RWPE2 (cell line): ENCODE data around the gene SMIM35.

Source experiments
- ATAC-seq: fragments of 200-7000 bp; cut with Tn5 transposase; 3 replicates; pipeline ENCODE4 v1.9.1; 2021; ENCODE audit warnings: low read depth
- DNase-seq: peaks from one replicate; pipeline ENCODE4 v3.0.0-alpha.2; 2020; ENCODE audit warnings: low spot score
- H3K27ac ChIP-seq: fragments of 450-650 bp; 2 replicates; pipeline ENCODE4 v1.5.1; 2017; ENCODE audit warnings: mild to moderate bottlenecking; ENCODE audit not compliant: poor library complexity, severe bottlenecking
- H3K27me3 ChIP-seq: fragments of 250-450 bp; sonication (Bioruptor Pico); 2 replicates; pipeline ENCODE4 v1.5.1; 2021; ENCODE audit warnings: mild to moderate bottlenecking, moderate library complexity; ENCODE audit not compliant: insufficient read depth, poor library complexity, severe bottlenecking
- H3K36me3 ChIP-seq: fragments of 250-450 bp; sonication (Bioruptor Pico); 2 replicates; pipeline ENCODE4 v1.5.1; 2020; ENCODE audit warnings: low read depth, mild to moderate bottlenecking, moderate library complexity
- H3K4me1 ChIP-seq: fragments of 250-450 bp; sonication (Bioruptor Pico); 2 replicates; pipeline ENCODE4 v1.5.1; 2021; ENCODE audit warnings: mild to moderate bottlenecking, moderate library complexity; ENCODE audit not compliant: insufficient read depth, poor library complexity, severe bottlenecking
- H3K4me3 ChIP-seq: fragments of 250-450 bp; sonication (Bioruptor Pico); 2 replicates; pipeline ENCODE4 v1.5.1; 2021; ENCODE audit warnings: mild to moderate bottlenecking, moderate library complexity; ENCODE audit not compliant: severe bottlenecking
- H3K9me3 ChIP-seq: fragments of 250-450 bp; sonication (Bioruptor Pico); 2 replicates; pipeline ENCODE4 v1.5.1; 2021; ENCODE audit warnings: mild to moderate bottlenecking, moderate library complexity; ENCODE audit not compliant: severe bottlenecking
- TF ChIP-seq, protein P1 (sequence below): fragments of 450-650 bp; IDR thresholded peaks from one replicate; pipeline ENCODE4 v1.5.1; 2017; ENCODE audit warnings: mild to moderate bottlenecking, moderate library complexity; ENCODE audit not compliant: poor library complexity, severe bottlenecking

The SMIM35 gene

DNA sequence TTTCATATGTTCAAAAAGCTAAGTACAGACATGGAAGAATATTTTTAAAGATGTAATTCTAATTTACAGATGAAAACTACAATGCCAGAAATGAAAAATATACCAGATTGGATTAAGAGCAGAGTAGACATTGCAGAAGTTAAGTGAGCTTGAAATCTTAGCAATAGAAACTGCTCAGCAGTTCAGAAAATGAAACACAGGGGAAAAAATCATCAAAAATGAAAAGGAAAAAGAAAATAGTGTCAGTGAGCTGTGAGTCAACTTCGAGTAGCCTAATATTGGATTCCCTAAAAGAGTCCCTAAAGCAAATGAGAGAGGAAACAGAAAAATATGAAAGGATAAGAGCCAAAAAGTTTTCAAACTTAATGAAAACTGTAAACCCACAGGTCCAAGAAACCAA is 126.4 kb downstream of the SMIM35 start:
- H3K27me3 ChIP-seq = peaks cover 11% of the 10 kb centered on the region
- TF ChIP-seq, protein P1, sequence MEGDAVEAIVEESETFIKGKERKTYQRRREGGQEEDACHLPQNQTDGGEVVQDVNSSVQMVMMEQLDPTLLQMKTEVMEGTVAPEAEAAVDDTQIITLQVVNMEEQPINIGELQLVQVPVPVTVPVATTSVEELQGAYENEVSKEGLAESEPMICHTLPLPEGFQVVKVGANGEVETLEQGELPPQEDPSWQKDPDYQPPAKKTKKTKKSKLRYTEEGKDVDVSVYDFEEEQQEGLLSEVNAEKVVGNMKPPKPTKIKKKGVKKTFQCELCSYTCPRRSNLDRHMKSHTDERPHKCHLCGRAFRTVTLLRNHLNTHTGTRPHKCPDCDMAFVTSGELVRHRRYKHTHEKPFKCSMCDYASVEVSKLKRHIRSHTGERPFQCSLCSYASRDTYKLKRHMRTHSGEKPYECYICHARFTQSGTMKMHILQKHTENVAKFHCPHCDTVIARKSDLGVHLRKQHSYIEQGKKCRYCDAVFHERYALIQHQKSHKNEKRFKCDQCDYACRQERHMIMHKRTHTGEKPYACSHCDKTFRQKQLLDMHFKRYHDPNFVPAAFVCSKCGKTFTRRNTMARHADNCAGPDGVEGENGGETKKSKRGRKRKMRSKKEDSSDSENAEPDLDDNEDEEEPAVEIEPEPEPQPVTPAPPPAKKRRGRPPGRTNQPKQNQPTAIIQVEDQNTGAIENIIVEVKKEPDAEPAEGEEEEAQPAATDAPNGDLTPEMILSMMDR = no peak
- H3K36me3 ChIP-seq = no peaks in the 10 kb centered on the region
- no peak overlapping the region for H3K27ac ChIP-seq
- no peak overlapping the region for H3K4me3 ChIP-seq
- no peaks in the 10 kb centered on the region for H3K9me3 ChIP-seq
- ATAC-seq = no peak
- DNase-seq = no peak
- H3K4me1 ChIP-seq = no peaks in the 10 kb centered on the region

DNA sequence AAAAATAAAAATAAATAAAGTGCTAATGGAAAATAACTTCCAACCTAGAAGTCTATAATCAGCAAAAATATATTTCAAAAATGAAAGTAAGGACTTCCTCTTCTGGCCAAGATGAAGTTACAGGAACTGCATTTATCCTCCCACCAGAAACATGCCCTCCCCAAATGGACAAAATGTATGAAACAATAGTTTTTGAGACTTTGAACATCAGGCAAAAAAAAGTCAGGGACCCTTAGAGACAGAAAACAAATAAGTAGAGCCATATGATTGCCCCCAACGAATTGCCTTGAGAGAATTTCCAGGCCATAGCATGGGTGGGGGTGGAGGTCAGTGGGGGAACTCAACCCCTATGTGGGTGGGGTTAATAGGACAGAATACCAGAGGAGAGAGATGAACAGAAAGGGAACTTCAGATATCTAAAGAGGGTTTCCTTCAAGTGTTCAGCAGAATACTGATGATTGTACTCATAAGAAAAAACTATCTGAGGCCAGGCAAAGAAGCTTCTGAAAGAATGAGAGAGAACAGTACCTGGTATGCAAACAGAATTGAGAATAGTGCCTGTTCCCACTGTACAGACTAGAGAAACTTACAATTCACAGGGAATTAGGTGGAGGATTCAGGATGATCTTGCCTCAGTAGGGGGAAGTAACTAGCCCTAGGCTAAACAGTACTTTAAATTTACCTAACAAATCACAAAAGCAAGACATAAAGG is 127.2 kb downstream of the SMIM35 start:
- Histone ChIP-seq H3K9me3 (no peaks in the 10 kb centered on the region), H3K4me1 (no peaks in the 10 kb centered on the region), H3K27me3 (peaks cover 11% of the 10 kb centered on the region), H3K4me3 (no peak overlapping the region), H3K36me3 (no peaks in the 10 kb centered on the region), H3K27ac (no peak overlapping the region)
- TF ChIP-seq, protein P1 = no peak
- DNase-seq (no peak), ATAC-seq (no peak)

DNA sequence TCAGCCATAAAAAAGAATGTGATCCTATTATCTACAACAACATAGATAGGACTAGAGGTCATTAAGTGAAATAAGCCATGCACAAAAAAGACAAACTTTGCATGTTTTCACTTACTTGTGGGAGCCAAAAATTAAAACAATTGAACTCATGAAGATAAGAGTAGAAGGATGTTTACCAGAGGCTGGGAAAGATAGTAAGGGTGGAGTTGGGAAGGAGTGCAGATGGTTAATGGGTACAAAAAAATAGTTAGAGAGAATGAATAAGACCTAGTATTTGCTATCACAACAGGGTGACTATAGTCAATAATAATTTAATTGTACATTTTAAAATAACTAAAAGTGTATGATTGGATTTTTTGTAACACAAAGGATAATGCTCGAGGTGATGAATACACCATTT is 127.8 kb downstream of the SMIM35 start:
- TF ChIP-seq, protein P1 = no peak
- H3K4me3 ChIP-seq = no peak overlapping the region
- no peaks in the 10 kb centered on the region for H3K9me3 ChIP-seq
- no peaks in the 10 kb centered on the region for H3K4me1 ChIP-seq
- ATAC-seq (no peak), DNase-seq (no peak)
- H3K27ac ChIP-seq = no peak overlapping the region
- H3K36me3 ChIP-seq = no peaks in the 10 kb centered on the region
- H3K27me3 ChIP-seq = peaks cover 11% of the 10 kb centered on the region
